GM10248 (cell line): Measurements from ENCODE around the gene SPEG.

ENCODE experiments used
- CTCF ChIA-PET: fragments of 300-600 bp; sonication (Branson Sonifier 250); formaldehyde crosslinking; extraction: SDS; loops from one replicate; lab custom pipeline; 2021; ENCODE audit warnings: antibody characterized with exemption; lab: Yijun Ruan, JAX
- POLR2A ChIA-PET: fragments of 350-650 bp; sonication (Branson Sonifier 250); formaldehyde crosslinking; extraction: SDS; loops from one replicate; lab custom pipeline; 2020; ENCODE audit warnings: antibody characterized with exemption; lab: Yijun Ruan, JAX
- DNase-seq: peaks from one replicate; pipeline ENCODE4 v3.0.0; 2012; ENCODE audit errors: extremely low spot score
- CTCF ChIP-seq: IDR thresholded peaks from 2 replicates; pipeline ENCODE4 v1.5.1; 2012; ENCODE audit warnings: mild to moderate bottlenecking, low read depth; ENCODE audit errors: extremely low read depth, missing control alignments, control extremely low read depth

The SPEG gene

GRCh38 chr2:219460424-219460926 lies 25.8 kb downstream of the SPEG start:
- ChIA-PET POLR2A (no interaction called here), CTCF (interaction anchor here (0.9 to 9.6 kb wide), 7 partner anchors 28 to 97 kb away, joined by 3 to 115 read pairs (median 4); a partner anchor contains a TSS)
- no peak for TF ChIP-seq CTCF
- DNase-seq = no peak

GRCh38 chr2:219461047-219461514 lies 26.4 kb downstream of the SPEG start:
- CTCF ChIA-PET = interaction anchor here (0.9 to 9.6 kb wide), 7 partner anchors 27 to 96 kb away, joined by 3 to 115 read pairs (median 4); a partner anchor contains a TSS
- TF ChIP-seq CTCF = no peak
- POLR2A ChIA-PET = no interaction called here
- DNase-seq = no peak

- no peak for DNase-seq
- CTCF ChIA-PET = interaction anchor here (1.1 to 9.6 kb wide), 6 partner anchors 27 to 96 kb away, joined by 3 to 115 read pairs (median 4); a partner anchor contains a TSS
- POLR2A ChIA-PET = no interaction called here
- no peak for TF ChIP-seq CTCF
Measured at GRCh38 chr2:219461669-219462068, 27.0 kb downstream of the SPEG start.

GRCh38 chr2:219462349-219462748 lies 27.7 kb downstream of the SPEG start:
- ChIA-PET POLR2A (no interaction called here), CTCF (interaction anchor here (1.2 to 3.2 kb wide), 4 partner anchors 60 to 79 kb away, joined by 4 to 26 read pairs (median 4); no protein-coding TSS in a partner anchor)
- TF ChIP-seq CTCF = no peak
- no peak for DNase-seq

- TF ChIP-seq CTCF = no peak
- DNase-seq = no peak
- ChIA-PET POLR2A (no interaction called here), CTCF (interaction anchor here (1.7 to 3.2 kb wide), 4 partner anchors 11 to 76 kb away, joined by 4 to 26 read pairs (median 6); no protein-coding TSS in a partner anchor)
Measured at GRCh38 chr2:219464286-219465032, 29.8 kb downstream of the SPEG start.

GRCh38 chr2:219465659-219466561 lies 31.3 kb downstream of the SPEG start:
- TF ChIP-seq CTCF = no peak
- no peak for DNase-seq
- ChIA-PET POLR2A (no interaction called here), CTCF (interaction anchor here (0.6 to 3.2 kb wide), 3 partner anchors 16 to 63 kb away, joined by 3 to 26 read pairs (median 3); no protein-coding TSS in a partner anchor)
